Testis (tissue), 2 donors: ENCODE results near the gene SDK1.

Experiments used
- POLR2A ChIP-seq: fragments of 450-650 bp; IDR thresholded peaks from one replicate; pipeline ENCODE4 v1.6.1; 2017; ENCODE audit warnings: antibody characterized with exemption, mild to moderate bottlenecking, moderate library complexity
- TF ChIP-seq, protein P1 (sequence below), 3 experiments: fragments of 450-650 bp in 2 of 3; fragments of 200-600 bp in 1 of 3; sonication (generic) in 1 of 3; IDR thresholded peaks; one replicate each; pipeline ENCODE4 v1.5.1; 2016 to 2019; ENCODE audit warnings: antibody characterized with exemption in 3 of 3, mild to moderate bottlenecking in 2 of 3, moderate library complexity in 1 of 3

DNA sequence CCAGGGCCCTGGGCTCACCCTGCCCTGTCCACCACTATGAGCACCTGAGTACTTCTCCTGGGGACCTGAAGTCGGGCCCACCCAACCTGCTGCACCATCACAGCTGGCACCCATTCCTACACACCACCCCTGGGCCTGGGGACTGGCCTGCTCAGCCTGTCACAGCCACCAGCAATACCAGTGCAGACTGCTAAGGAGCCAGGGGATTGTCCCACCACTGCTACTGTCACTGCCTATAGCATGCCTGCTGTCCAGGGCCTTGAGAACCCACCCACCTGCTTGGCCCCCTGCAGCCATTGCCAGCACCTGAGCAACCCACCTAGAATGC lies 756.2 kb downstream of the SDK1 start:
- TF ChIP-seq, protein P1, sequence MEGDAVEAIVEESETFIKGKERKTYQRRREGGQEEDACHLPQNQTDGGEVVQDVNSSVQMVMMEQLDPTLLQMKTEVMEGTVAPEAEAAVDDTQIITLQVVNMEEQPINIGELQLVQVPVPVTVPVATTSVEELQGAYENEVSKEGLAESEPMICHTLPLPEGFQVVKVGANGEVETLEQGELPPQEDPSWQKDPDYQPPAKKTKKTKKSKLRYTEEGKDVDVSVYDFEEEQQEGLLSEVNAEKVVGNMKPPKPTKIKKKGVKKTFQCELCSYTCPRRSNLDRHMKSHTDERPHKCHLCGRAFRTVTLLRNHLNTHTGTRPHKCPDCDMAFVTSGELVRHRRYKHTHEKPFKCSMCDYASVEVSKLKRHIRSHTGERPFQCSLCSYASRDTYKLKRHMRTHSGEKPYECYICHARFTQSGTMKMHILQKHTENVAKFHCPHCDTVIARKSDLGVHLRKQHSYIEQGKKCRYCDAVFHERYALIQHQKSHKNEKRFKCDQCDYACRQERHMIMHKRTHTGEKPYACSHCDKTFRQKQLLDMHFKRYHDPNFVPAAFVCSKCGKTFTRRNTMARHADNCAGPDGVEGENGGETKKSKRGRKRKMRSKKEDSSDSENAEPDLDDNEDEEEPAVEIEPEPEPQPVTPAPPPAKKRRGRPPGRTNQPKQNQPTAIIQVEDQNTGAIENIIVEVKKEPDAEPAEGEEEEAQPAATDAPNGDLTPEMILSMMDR (IDR thresholded peaks at IDR 0.05): no peak
- no peak for TF ChIP-seq POLR2A
